ENCODE measurements around the gene TMEM267.

DNA sequence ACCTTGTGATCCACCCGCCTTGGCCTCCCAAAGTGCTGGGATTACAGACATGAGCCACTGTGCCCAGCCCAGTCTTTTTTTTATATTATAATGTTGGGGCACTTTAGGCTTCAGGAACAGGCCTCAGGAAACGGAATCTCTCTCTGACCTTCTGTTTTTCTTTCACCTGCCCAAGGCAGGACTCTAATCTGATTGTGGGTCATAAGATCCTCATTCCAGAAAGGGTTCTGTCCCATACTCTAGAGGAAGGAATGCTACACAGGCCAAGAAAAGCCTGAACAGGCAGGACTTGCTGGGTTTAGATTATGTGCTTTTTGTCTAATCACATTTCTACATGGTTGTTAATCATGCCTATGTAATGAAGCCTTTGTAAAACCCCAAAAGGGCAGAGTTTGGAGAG is 69.7 kb downstream of the TMEM267 start:
- TF ChIP-seq, protein P1, sequence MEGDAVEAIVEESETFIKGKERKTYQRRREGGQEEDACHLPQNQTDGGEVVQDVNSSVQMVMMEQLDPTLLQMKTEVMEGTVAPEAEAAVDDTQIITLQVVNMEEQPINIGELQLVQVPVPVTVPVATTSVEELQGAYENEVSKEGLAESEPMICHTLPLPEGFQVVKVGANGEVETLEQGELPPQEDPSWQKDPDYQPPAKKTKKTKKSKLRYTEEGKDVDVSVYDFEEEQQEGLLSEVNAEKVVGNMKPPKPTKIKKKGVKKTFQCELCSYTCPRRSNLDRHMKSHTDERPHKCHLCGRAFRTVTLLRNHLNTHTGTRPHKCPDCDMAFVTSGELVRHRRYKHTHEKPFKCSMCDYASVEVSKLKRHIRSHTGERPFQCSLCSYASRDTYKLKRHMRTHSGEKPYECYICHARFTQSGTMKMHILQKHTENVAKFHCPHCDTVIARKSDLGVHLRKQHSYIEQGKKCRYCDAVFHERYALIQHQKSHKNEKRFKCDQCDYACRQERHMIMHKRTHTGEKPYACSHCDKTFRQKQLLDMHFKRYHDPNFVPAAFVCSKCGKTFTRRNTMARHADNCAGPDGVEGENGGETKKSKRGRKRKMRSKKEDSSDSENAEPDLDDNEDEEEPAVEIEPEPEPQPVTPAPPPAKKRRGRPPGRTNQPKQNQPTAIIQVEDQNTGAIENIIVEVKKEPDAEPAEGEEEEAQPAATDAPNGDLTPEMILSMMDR (IDR thresholded peaks at IDR 0.05 in 2 of 3, conservative IDR thresholded peaks at IDR 0.05 in 1 of 3; ENCODE audit: borderline replicate concordance in 1 of 3, insufficient read depth in 1 of 3, low read depth in 2 of 3, low read length in 2 of 3): no peak
- TF ChIP-seq, protein P2, sequence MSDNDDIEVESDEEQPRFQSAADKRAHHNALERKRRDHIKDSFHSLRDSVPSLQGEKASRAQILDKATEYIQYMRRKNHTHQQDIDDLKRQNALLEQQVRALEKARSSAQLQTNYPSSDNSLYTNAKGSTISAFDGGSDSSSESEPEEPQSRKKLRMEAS (IDR thresholded peaks at IDR 0.05): no peak
- TF ChIP-seq SP1 (IDR thresholded peaks at IDR 0.05; ENCODE audit: low read depth): no peak
- TF ChIP-seq CEBPB (IDR thresholded peaks at IDR 0.05; ENCODE audit: low read depth): no peak
- TF ChIP-seq JUND (IDR thresholded peaks at IDR 0.05): no peak
- TF ChIP-seq POLR2A (IDR thresholded peaks at IDR 0.05; ENCODE audit: borderline replicate concordance, extremely low read depth, insufficient read depth, insufficient read length): no peak
- TF ChIP-seq EZH2phosphoT487 (IDR thresholded peaks at IDR 0.05; ENCODE audit: borderline replicate concordance): no peak

All from HCT116 (cell line).